Measurements from ENCODE around the gene RBM19. TPM values are rescaled to one million over a fixed set of nuclear protein-coding genes. Genes with fewer than 3 reads are reported as not detected.

The RBM19 gene
- polyA plus RNA-seq, 2 of the 4 experiments (the other 2 are of a cell fraction): 16.0 to 18.6 TPM

DNA sequence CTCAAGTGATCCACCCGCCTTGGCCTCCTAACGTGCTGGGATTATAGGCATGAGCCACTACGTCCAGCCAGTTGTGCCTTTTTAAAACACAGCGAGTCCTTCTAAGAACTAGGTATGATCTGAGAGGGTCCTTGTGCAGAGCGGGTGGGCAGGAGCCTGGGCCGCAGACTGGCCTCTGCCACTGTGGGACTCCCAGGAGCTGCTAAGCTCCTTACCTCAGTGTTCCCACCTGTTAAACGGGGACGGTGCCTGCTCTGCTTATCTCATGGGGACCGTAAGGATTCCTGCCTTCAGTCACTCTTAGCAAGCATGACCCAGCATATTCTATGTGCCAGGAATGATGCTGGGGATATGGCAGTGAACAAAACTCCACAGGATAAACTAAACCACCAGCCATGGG is 136.9 kb downstream of the RBM19 start:
- 94% methylated on average over 9 of the region's 9 CpGs for WGBS (ENCODE audit: missing lambda C conversion rate)
- DNase-seq (ENCODE audit: low read depth in 1 of 2, low spot score in 1 of 2) (no peak), ATAC-seq (no peak), FAIRE-seq (no peak)
- Histone ChIP-seq H3K4me2 (no peak overlapping the region), H3K27ac (peak overlapping the region in 1 of 2 experiments; percentile 41; a peak in 1 of 6 replicates), H3K4me3 (no peak overlapping the region), H3K9me3 (no peaks in the 10 kb centered on the region), H3K4me1 (no peaks in the 10 kb centered on the region)
- CTCF ChIA-PET: interaction anchor here (0.6 to 1.1 kb wide), 2 partner anchors 38 to 632 kb away, joined by 3 read pairs; no protein-coding TSS in a partner anchor
- POLR2A ChIA-PET: no interaction called here
- TF ChIP-seq, protein P1, sequence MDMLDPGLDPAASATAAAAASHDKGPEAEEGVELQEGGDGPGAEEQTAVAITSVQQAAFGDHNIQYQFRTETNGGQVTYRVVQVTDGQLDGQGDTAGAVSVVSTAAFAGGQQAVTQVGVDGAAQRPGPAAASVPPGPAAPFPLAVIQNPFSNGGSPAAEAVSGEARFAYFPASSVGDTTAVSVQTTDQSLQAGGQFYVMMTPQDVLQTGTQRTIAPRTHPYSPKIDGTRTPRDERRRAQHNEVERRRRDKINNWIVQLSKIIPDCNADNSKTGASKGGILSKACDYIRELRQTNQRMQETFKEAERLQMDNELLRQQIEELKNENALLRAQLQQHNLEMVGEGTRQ (IDR thresholded peaks at IDR 0.05): no peak
- TF ChIP-seq RARB (CRISPR knock-in tag; IDR thresholded peaks at IDR 0.05) (no peak), TFCP2L1 (CRISPR knock-in tag; IDR thresholded peaks at IDR 0.05) (no peak), CHD2 (IDR thresholded peaks at IDR 0.05; ENCODE audit: low read length, partially characterized antibody) (no peak), SREBF2 (IDR thresholded peaks at IDR 0.05) (no peak), MYC (IDR thresholded peaks at IDR 0.05; ENCODE audit: borderline replicate concordance, low read length) (no peak), POLR2A (IDR thresholded peaks at IDR 0.05; ENCODE audit: low read length) (no peak), EP300 (IDR thresholded peaks at IDR 0.05) (no peak), ZC3H11A (IDR thresholded peaks at IDR 0.05) (no peak), HOXA7 (CRISPR knock-in tag; IDR thresholded peaks at IDR 0.05) (no peak), KDM1A (IDR thresholded peaks at IDR 0.05; ENCODE audit: low read depth) (no peak), RFX5 (IDR thresholded peaks at IDR 0.05) (no peak)
- TF ChIP-seq, protein P2, sequence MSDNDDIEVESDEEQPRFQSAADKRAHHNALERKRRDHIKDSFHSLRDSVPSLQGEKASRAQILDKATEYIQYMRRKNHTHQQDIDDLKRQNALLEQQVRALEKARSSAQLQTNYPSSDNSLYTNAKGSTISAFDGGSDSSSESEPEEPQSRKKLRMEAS (IDR thresholded peaks at IDR 0.05): no peak
- TF ChIP-seq, protein P3, sequence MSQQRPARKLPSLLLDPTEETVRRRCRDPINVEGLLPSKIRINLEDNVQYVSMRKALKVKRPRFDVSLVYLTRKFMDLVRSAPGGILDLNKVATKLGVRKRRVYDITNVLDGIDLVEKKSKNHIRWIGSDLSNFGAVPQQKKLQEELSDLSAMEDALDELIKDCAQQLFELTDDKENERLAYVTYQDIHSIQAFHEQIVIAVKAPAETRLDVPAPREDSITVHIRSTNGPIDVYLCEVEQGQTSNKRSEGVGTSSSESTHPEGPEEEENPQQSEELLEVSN (IDR thresholded peaks at IDR 0.05; ENCODE audit: borderline replicate concordance, low read depth): no peak
- TF ChIP-seq, protein P4, sequence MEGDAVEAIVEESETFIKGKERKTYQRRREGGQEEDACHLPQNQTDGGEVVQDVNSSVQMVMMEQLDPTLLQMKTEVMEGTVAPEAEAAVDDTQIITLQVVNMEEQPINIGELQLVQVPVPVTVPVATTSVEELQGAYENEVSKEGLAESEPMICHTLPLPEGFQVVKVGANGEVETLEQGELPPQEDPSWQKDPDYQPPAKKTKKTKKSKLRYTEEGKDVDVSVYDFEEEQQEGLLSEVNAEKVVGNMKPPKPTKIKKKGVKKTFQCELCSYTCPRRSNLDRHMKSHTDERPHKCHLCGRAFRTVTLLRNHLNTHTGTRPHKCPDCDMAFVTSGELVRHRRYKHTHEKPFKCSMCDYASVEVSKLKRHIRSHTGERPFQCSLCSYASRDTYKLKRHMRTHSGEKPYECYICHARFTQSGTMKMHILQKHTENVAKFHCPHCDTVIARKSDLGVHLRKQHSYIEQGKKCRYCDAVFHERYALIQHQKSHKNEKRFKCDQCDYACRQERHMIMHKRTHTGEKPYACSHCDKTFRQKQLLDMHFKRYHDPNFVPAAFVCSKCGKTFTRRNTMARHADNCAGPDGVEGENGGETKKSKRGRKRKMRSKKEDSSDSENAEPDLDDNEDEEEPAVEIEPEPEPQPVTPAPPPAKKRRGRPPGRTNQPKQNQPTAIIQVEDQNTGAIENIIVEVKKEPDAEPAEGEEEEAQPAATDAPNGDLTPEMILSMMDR (IDR thresholded peaks at IDR 0.05): no peak

DNA sequence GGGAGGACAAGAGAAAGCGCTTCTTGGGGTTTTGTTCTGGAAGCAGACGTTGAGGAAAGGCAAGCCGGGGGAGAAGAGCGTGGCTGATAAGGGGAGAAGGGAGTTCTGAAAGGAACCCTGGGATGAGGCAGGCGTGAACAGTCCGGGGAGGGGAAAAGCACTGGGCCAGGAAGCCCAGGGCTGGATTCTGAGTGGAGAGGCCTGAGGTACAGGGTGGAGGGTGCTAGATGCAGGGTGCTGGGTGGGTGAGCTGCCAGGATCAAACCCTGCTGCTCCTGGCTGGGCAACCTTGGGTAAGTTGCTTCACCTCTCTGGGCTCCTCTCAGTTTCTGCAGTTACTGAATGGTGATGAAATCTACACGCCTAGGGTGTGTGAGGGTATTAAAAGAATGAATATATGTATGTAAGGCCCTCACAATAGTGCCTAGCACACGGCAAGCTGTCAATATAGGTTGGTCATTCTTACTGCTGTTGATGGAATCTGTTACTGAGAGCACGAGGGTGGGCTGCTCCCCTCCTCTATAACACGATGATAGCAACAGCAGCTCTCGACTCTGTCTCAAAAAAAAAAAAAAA is 138.5 kb downstream of the RBM19 start:
- no peak for ATAC-seq
- ChIA-PET POLR2A (no interaction called here), CTCF (no interaction called here)
- no peak for FAIRE-seq
- Histone ChIP-seq H3K4me2 (no peak overlapping the region), H3K9me3 (no peaks in the 10 kb centered on the region), H3K4me3 (no peak overlapping the region), H3K27ac (no peak overlapping the region), H3K4me1 (no peaks in the 10 kb centered on the region)
- TF ChIP-seq RARB (CRISPR knock-in tag; IDR thresholded peaks at IDR 0.05): no peak
- TF ChIP-seq HEYL (CRISPR knock-in tag; IDR thresholded peaks at IDR 0.05): no peak
- no peak for TF ChIP-seq ZC3H11A (IDR thresholded peaks at IDR 0.05)
- TF ChIP-seq SREBF2 (IDR thresholded peaks at IDR 0.05): no peak
- TF ChIP-seq, protein P3 (IDR thresholded peaks at IDR 0.05; ENCODE audit: borderline replicate concordance, low read depth): no peak
- TF ChIP-seq ESRRA (IDR thresholded peaks at IDR 0.05; ENCODE audit: borderline replicate concordance, low read length): no peak
- no peak for TF ChIP-seq KDM1A (IDR thresholded peaks at IDR 0.05; ENCODE audit: low read depth)
- TF ChIP-seq, protein P5, sequence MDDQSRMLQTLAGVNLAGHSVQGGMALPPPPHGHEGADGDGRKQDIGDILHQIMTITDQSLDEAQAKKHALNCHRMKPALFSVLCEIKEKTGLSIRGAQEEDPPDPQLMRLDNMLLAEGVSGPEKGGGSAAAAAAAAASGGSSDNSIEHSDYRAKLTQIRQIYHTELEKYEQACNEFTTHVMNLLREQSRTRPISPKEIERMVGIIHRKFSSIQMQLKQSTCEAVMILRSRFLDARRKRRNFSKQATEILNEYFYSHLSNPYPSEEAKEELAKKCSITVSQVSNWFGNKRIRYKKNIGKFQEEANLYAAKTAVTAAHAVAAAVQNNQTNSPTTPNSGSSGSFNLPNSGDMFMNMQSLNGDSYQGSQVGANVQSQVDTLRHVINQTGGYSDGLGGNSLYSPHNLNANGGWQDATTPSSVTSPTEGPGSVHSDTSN (IDR thresholded peaks at IDR 0.05): no peak
- TF ChIP-seq, protein P1 (IDR thresholded peaks at IDR 0.05): no peak
- TF ChIP-seq RCOR1 (IDR thresholded peaks at IDR 0.05; ENCODE audit: low read depth, low read length): no peak
- TF ChIP-seq HOXB5 (CRISPR knock-in tag; IDR thresholded peaks at IDR 0.05): no peak
- TF ChIP-seq, protein P6, sequence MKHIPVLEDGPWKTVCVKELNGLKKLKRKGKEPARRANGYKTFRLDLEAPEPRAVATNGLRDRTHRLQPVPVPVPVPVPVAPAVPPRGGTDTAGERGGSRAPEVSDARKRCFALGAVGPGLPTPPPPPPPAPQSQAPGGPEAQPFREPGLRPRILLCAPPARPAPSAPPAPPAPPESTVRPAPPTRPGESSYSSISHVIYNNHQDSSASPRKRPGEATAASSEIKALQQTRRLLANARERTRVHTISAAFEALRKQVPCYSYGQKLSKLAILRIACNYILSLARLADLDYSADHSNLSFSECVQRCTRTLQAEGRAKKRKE (CRISPR knock-in tag; IDR thresholded peaks at IDR 0.05; ENCODE audit: low read depth): no peak
- TF ChIP-seq, protein P7, sequence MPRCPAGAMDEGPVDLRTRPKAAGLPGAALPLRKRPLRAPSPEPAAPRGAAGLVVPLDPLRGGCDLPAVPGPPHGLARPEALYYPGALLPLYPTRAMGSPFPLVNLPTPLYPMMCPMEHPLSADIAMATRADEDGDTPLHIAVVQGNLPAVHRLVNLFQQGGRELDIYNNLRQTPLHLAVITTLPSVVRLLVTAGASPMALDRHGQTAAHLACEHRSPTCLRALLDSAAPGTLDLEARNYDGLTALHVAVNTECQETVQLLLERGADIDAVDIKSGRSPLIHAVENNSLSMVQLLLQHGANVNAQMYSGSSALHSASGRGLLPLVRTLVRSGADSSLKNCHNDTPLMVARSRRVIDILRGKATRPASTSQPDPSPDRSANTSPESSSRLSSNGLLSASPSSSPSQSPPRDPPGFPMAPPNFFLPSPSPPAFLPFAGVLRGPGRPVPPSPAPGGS (IDR thresholded peaks at IDR 0.05): no peak
- TF ChIP-seq CHD2 (IDR thresholded peaks at IDR 0.05; ENCODE audit: low read length, partially characterized antibody): no peak
- no peak for TF ChIP-seq RFX5 (IDR thresholded peaks at IDR 0.05)
- TF ChIP-seq NFE2L2 (conservative IDR thresholded peaks at IDR 0.05; ENCODE audit: low read length): no peak
- no peak for TF ChIP-seq HOXB13 (CRISPR knock-in tag; IDR thresholded peaks at IDR 0.05; ENCODE audit: low read depth)
- WGBS (ENCODE audit: missing lambda C conversion rate): 87% methylated on average over 11 of the region's 11 CpGs
- no peak for DNase-seq (ENCODE audit: low read depth in 1 of 2, low spot score in 1 of 2)

All from A549 (cell line).